Common myeloid progenitor, CD34-positive (primary cell): ENCODE measurements around the gene COL4A3.

Source experiments
- CTCF ChIA-PET: fragments of 350-600 bp; sonication (Branson Sonifier 250); formaldehyde crosslinking; loops from one replicate; lab custom pipeline; 2021; ENCODE audit warnings: antibody characterized with exemption; lab: Charles Lee
- POLR2A ChIA-PET: fragments of 350-600 bp; sonication (Branson Sonifier 250); formaldehyde crosslinking; loops from one replicate; lab custom pipeline; 2021; ENCODE audit warnings: antibody characterized with exemption; lab: Charles Lee
- DNase-seq, 3 donors: peaks; one replicate each; pipeline versions ENCODE4 v3.0.0 to v3.0.0-alpha.2; 2013
- H3K27ac ChIP-seq, 2 experiments: 1 replicate in 1 of 2; 2 replicates in 1 of 2; pipeline ENCODE4 v1.7.0; 2013; ENCODE audit warnings: inconsistent platforms in 2 of 2, low read length in 2 of 2, mild to moderate bottlenecking in 2 of 2, low read depth in 1 of 2, moderate library complexity in 1 of 2; ENCODE audit not compliant: severe bottlenecking in 2 of 2, insufficient read depth in 1 of 2, poor library complexity in 1 of 2
- H3K27me3 ChIP-seq, 5 experiments: replicated peaks in 2 of 5; 1 replicate in 3 of 5; 2 replicates in 2 of 5; pipeline versions ENCODE4 v1.6.1 to v1.7.0; 2013; ENCODE audit warnings: low read length in 4 of 5, mild to moderate bottlenecking in 2 of 5, moderate library complexity in 2 of 5, inconsistent platforms in 1 of 5; ENCODE audit not compliant: insufficient read depth in 5 of 5, control insufficient read depth in 4 of 5
- H3K36me3 ChIP-seq, 4 experiments: 1 replicate in 2 of 4; 2 replicates in 2 of 4; pipeline versions ENCODE4 v1.6.1 to v1.7.0; 2013; ENCODE audit warnings: low read length in 3 of 4, control low read depth in 1 of 4, mild to moderate bottlenecking in 1 of 4; ENCODE audit not compliant: control insufficient read depth in 4 of 4, insufficient read depth in 4 of 4
- H3K4me1 ChIP-seq, 4 experiments: 1 replicate in 3 of 4; 2 replicates in 1 of 4; pipeline versions ENCODE4 v1.6.1 to v1.7.1; 2013; ENCODE audit warnings: low read length in 3 of 4, mild to moderate bottlenecking in 3 of 4, control low read depth in 1 of 4, inconsistent platforms in 1 of 4, moderate library complexity in 1 of 4; ENCODE audit not compliant: control insufficient read depth in 4 of 4, insufficient read depth in 4 of 4; ENCODE audit errors: control extremely low read depth in 1 of 4
- H3K4me3 ChIP-seq, 7 experiments: 1 replicate in 4 of 7; 2 replicates in 3 of 7; pipeline versions ENCODE4 v1.5.1 to v1.7.0; 2013; ENCODE audit warnings: mild to moderate bottlenecking in 7 of 7, low read length in 6 of 7, moderate library complexity in 6 of 7, inconsistent platforms in 2 of 7, low read depth in 2 of 7, control low read depth in 1 of 7; ENCODE audit not compliant: insufficient read depth in 4 of 7, control insufficient read depth in 1 of 7; ENCODE audit errors: extremely low read depth in 1 of 7
- H3K9me3 ChIP-seq, 5 experiments: 1 replicate in 4 of 5; 2 replicates in 1 of 5; pipeline versions ENCODE4 v1.6.1 to v1.7.1; 2013; ENCODE audit warnings: low read length in 4 of 5, mild to moderate bottlenecking in 2 of 5, inconsistent platforms in 1 of 5, low read depth in 1 of 5, moderate library complexity in 1 of 5; ENCODE audit not compliant: control insufficient read depth in 4 of 5, insufficient read depth in 2 of 5; ENCODE audit errors: control extremely low read depth in 1 of 5
- WGBS: methylation state at CpG from one replicate; pipeline ENCODE4 v1.1.5; 2013; ENCODE audit not compliant: insufficient coverage; 5-methylcytosine and 5-hydroxymethylcytosine counted together

COL4A3 gene

DNA sequence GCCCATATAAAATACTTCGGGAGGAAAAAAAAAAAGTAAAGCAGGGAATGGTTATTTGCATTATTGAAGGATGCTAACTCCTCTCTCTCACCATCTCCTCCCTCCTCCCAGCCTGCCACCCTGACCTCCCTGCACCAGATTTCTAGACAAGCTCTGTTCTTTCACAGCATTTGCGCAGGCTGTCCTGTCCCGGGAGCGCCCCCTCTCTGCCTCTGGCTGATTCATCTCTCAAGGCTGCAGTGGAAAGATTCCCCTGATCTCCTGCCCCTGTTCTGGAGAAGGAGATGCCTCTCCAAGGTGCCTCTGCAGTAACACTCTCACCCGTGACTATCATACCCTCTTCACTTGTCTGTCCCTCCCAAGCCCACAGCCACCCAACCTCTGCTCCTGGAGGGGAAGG, 38.9 kb upstream of the COL4A3 start:
- ChIA-PET CTCF (no interaction called here), POLR2A (no interaction called here)
- Histone ChIP-seq H3K9me3 (no peaks in the 10 kb centered on the region), H3K4me1 (no peaks in the 10 kb centered on the region), H3K27ac (no peak overlapping the region), H3K36me3 (no peaks in the 10 kb centered on the region), H3K27me3 (peaks cover 0 to 12% (median 6%) of the 10 kb centered on the region in 5 experiments), H3K4me3 (no peak overlapping the region)
- DNase-seq: no peak
- WGBS: 90% methylated on average over 2 of the region's 5 CpGs

DNA sequence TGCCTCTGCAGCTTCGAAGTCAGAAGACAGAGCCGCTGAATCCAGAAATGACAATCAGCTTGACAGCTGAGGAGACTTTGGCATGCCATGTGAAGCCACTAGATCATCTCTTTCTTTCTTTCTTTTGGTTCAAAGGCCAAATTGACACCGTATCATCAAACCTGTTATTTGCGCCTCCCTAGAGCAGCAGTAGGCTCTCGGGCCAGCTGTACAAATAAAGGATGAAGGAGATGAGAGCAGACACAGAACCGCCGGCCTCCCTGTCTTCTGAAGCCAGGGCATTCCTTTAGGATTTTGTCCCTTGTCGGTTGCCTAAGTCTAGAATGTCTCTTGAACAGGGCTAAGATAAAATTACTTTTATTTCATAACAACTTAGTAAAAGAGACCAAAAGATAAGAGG, 37.2 kb upstream of the COL4A3 start:
- H3K4me1 ChIP-seq: no peaks in the 10 kb centered on the region
- no peak overlapping the region for H3K27ac ChIP-seq
- H3K9me3 ChIP-seq: no peaks in the 10 kb centered on the region
- ChIA-PET CTCF (interaction anchor here (1.9 kb wide), 1 partner anchor 103 kb away, joined by 5 read pairs; no protein-coding TSS in a partner anchor), POLR2A (no interaction called here)
- H3K4me3 ChIP-seq: no peak overlapping the region
- peaks cover 0 to 12% (median 6%) of the 10 kb centered on the region in 5 experiments for H3K27me3 ChIP-seq
- no peaks in the 10 kb centered on the region for H3K36me3 ChIP-seq
- WGBS: 90% methylated on average over 6 of the region's 8 CpGs
- DNase-seq: no peak

DNA sequence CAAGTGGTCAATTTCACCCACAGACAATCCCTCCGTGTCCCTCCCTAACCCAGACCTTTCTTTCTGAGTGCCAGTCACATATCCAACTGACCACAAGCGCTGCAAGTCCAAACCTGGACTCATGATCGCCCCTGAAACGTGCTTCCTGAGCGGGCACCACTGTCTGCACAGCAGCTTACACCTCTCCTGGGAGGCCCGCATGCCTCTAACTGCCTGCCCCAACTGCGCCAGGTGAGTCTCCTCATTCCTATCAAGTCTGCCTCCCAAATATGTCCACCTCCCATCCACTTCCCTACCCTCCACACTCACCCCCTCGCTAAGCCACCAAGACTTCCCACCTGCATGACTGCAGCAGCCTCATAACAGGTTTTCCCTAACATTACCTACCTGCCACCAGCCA, 33.8 kb upstream of the COL4A3 start:
- ChIA-PET POLR2A (no interaction called here), CTCF (interaction anchor here (1.0 to 3.9 kb wide), 5 partner anchors 13 to 635 kb away, joined by 3 to 23 read pairs (median 4); no protein-coding TSS in a partner anchor)
- Histone ChIP-seq H3K27me3 (peaks cover 0 to 12% (median 6%) of the 10 kb centered on the region in 5 experiments), H3K9me3 (no peaks in the 10 kb centered on the region), H3K36me3 (no peaks in the 10 kb centered on the region), H3K4me1 (no peaks in the 10 kb centered on the region), H3K4me3 (no peak overlapping the region), H3K27ac (no peak overlapping the region)
- 91% methylated on average over 5 of the region's 8 CpGs for WGBS
- DNase-seq: no peak

DNA sequence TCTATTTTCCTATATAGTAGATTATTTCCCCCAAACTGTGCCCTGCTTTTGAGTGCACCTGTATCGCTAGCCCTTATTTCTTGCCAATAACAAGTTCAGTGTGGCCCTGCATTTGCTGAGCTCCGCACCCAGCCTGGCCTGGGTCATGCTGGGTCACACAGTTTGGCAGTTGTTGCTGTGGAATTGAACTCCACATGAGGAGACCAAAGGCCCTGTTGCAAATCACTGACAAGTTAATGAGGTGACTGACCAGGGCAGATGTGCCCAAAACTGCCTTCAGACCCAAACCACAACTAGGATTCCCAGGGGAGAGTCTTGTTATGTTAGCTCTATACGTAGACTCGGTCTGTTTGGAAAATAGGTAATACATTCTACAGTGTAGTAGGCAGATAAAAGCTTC, 31.4 kb upstream of the COL4A3 start:
- DNase-seq: no peak
- 100% methylated on average over 3 of the region's 4 CpGs for WGBS
- H3K27me3 ChIP-seq: peaks cover 0 to 9% (median 6%) of the 10 kb centered on the region in 5 experiments
- POLR2A ChIA-PET: no interaction called here
- H3K27ac ChIP-seq: no peak overlapping the region
- no peaks in the 10 kb centered on the region for H3K36me3 ChIP-seq
- H3K4me3 ChIP-seq: no peak overlapping the region
- H3K9me3 ChIP-seq: no peaks in the 10 kb centered on the region
- no peaks in the 10 kb centered on the region for H3K4me1 ChIP-seq
- CTCF ChIA-PET: interaction anchor here (1.7 to 4.2 kb wide), 4 partner anchors 98 to 633 kb away, joined by 4 to 23 read pairs (median 12); no protein-coding TSS in a partner anchor

DNA sequence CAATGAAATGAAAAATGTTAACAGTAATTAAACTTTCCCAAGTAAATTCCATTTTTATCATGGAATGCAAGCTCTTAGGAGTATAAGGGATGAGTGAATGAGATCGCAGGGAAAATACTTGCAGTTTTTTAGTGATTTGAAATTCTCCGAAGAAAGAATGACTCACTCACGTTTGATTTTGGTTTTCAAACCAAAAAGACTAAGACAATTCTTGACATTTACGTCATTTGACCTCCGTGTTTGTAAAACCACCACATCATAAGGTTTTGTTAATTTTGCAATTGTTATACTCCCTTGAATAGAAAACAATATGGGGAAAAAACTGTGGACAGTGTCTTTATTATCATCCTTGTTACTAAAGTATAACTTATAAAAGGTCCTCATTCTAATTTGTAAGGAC, 29.8 kb upstream of the COL4A3 start:
- H3K4me3 ChIP-seq: no peak overlapping the region
- H3K4me1 ChIP-seq: no peaks in the 10 kb centered on the region
- POLR2A ChIA-PET: no interaction called here
- H3K27ac ChIP-seq: no peak overlapping the region
- CTCF ChIA-PET: interaction anchor here (4.2 kb wide), 1 partner anchor 104 kb away, joined by 17 read pairs; no protein-coding TSS in a partner anchor
- H3K9me3 ChIP-seq: no peaks in the 10 kb centered on the region
- no peak for DNase-seq
- H3K27me3 ChIP-seq: peaks cover 0 to 9% (median 0%) of the 10 kb centered on the region in 5 experiments
- no peaks in the 10 kb centered on the region for H3K36me3 ChIP-seq
- WGBS: 100% methylated on average over 3 of the region's 5 CpGs

DNA sequence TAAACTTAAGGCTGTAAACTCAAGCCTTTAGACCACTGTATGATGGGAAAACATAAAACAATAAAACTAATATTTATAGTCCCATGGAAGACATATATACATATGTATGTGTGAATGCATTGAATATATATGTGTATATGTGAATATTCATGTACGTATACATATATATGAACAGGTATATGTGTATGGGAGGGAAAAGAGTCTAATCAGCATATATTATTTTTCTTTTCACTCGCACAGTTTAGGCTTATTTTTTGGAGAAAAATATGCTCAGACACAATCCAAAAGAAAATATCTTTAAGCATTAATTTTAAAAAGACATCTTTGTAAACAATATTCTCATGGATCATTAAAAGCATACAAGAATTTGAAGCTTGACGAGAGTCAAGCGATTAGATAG, 23.1 kb upstream of the COL4A3 start:
- Histone ChIP-seq H3K27me3 (peaks cover 0 to 7% (median under 1%) of the 10 kb centered on the region in 5 experiments), H3K9me3 (no peaks in the 10 kb centered on the region), H3K4me1 (no peaks in the 10 kb centered on the region), H3K4me3 (no peak overlapping the region), H3K27ac (no peak overlapping the region), H3K36me3 (no peaks in the 10 kb centered on the region)
- no CpG with 5 or more reads among the region's 4 CpGs for WGBS
- POLR2A ChIA-PET: interaction anchor here (0.7 kb wide), 1 partner anchor 642 kb away, joined by 5 read pairs; no protein-coding TSS in a partner anchor
- DNase-seq: no peak
- CTCF ChIA-PET: no interaction called here

DNA sequence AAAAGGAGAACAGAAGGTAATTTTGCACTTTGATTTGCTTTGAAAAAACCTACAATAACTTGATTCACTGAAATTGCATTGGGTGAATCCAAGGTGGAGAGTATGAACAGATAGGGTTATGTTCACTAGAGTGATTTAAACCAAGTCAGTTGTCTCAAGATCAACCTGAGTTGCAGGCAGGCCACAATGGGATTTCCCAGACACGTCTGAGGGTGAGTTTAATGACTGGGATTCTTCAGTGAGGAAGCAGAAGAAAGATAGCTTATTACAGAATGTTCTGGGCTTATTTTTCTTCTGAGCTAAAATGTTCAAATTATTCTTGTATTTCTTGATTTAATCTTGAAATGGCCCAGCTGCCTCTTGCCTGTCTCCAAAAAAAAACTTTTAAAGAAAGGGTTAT, 20.5 kb upstream of the COL4A3 start:
- peaks cover 0 to 3% (median 0%) of the 10 kb centered on the region in 5 experiments for H3K27me3 ChIP-seq
- ChIA-PET CTCF (no interaction called here), POLR2A (no interaction called here)
- WGBS: no CpG with 5 or more reads among the region's 1 CpG
- H3K4me1 ChIP-seq: no peaks in the 10 kb centered on the region
- no peaks in the 10 kb centered on the region for H3K36me3 ChIP-seq
- H3K9me3 ChIP-seq: peaks cover 0 to 5% (median 0%) of the 10 kb centered on the region in 5 experiments
- no peak overlapping the region for H3K4me3 ChIP-seq
- H3K27ac ChIP-seq: no peak overlapping the region
- DNase-seq: no peak
